WTC11 (cell line): Measurements from ENCODE around the gene CDCA5. TPM values are rescaled to one million over a fixed set of nuclear protein-coding genes. Genes with fewer than 3 reads are reported as not detected.

Experiments used
- ATAC-seq: fragments of 200-7000 bp; cut with Tn5 transposase; 2 replicates; pipeline ENCODE4 v1.10.0; 2021; ENCODE audit warnings: mild to moderate bottlenecking, moderate library complexity
- CTCF ChIA-PET: fragments of 300-600 bp; sonication (Branson Sonifier 250); formaldehyde crosslinking; loops from one replicate; lab custom pipeline; 2021; ENCODE audit warnings: antibody characterized with exemption; lab: Charles Lee
- POLR2A ChIA-PET: fragments of 350-600 bp; sonication (Branson Sonifier 250); formaldehyde crosslinking; loops from one replicate; lab custom pipeline; 2021; ENCODE audit warnings: antibody characterized with exemption; lab: Charles Lee
- DNase-seq: peaks from one replicate; pipeline ENCODE4 v3.0.0; 2021; ENCODE audit warnings: low spot score
- H3K27ac Mint-ChIP-seq: 2 replicates; pipeline ENCODE4 v1.8.0; 2021; ENCODE audit warnings: mixed read lengths
- H3K27me3 Mint-ChIP-seq: 2 replicates; pipeline ENCODE4 v1.8.0; 2021; ENCODE audit warnings: low read depth, mild to moderate bottlenecking, moderate library complexity, mixed read lengths
- H3K36me3 Mint-ChIP-seq: 2 replicates; pipeline ENCODE4 v1.8.0; 2021; ENCODE audit warnings: mixed read lengths
- H3K4me1 Mint-ChIP-seq: 2 replicates; pipeline ENCODE4 v1.8.0; 2022; ENCODE audit warnings: mixed read lengths
- H3K4me3 Mint-ChIP-seq: 2 replicates; pipeline ENCODE4 v1.8.0; 2021; ENCODE audit warnings: mild to moderate bottlenecking, moderate library complexity, mixed read lengths
- H3K9me3 Mint-ChIP-seq: 2 replicates; pipeline ENCODE4 v1.8.0; 2021; ENCODE audit warnings: mixed read lengths
- EMX1 ChIP-seq: fragments of 250-450 bp; sonication (Bioruptor Pico); IDR thresholded peaks from 2 replicates; pipeline ENCODE4 v1.8.0; 2021; ENCODE audit warnings: mild to moderate bottlenecking
- ESRRA ChIP-seq: sonication (generic); formaldehyde crosslinking; IDR thresholded peaks from 2 replicates; pipeline ENCODE4 v1.8.1; 2022; ENCODE audit warnings: mild to moderate bottlenecking, missing genetic modification reagents, borderline replicate concordance
- GABPB1 ChIP-seq: sonication (generic); formaldehyde crosslinking; IDR thresholded peaks from 2 replicates; pipeline ENCODE4 v1.8.1; 2023; ENCODE audit warnings: mild to moderate bottlenecking, missing genetic modification reagents
- GRHL2 ChIP-seq: fragments of 250-450 bp; sonication (Bioruptor Pico); IDR thresholded peaks from 2 replicates; pipeline ENCODE4 v1.8.0; 2022; ENCODE audit warnings: mild to moderate bottlenecking, moderate library complexity; ENCODE audit not compliant: insufficient replicate concordance, severe bottlenecking
- IRF2 ChIP-seq: sonication (generic); formaldehyde crosslinking; IDR thresholded peaks from 2 replicates; pipeline ENCODE4 v1.8.0; 2022; ENCODE audit warnings: low read depth, missing genetic modification reagents, borderline replicate concordance
- KAT7 ChIP-seq: sonication (generic); formaldehyde crosslinking; IDR thresholded peaks from 2 replicates; pipeline ENCODE4 v1.8.1; 2023; ENCODE audit warnings: missing genetic modification reagents, mild to moderate bottlenecking, borderline replicate concordance
- NFE2L1 ChIP-seq: sonication (generic); formaldehyde crosslinking; IDR thresholded peaks from 2 replicates; pipeline ENCODE4 v1.8.1; 2023; ENCODE audit warnings: missing genetic modification reagents
- NR1H2 ChIP-seq: sonication (generic); formaldehyde crosslinking; IDR thresholded peaks from 2 replicates; pipeline ENCODE4 v1.9.0; 2021; ENCODE audit warnings: mild to moderate bottlenecking, moderate library complexity, missing genetic modification reagents
- OVOL2 ChIP-seq: fragments of 250-450 bp; sonication (Bioruptor Pico); IDR thresholded peaks from 2 replicates; pipeline ENCODE4 v1.9.0; 2021; ENCODE audit warnings: mild to moderate bottlenecking, borderline replicate concordance
- TEAD4 ChIP-seq: sonication (generic); formaldehyde crosslinking; IDR thresholded peaks from 2 replicates; pipeline ENCODE4 v1.8.0; 2022; ENCODE audit warnings: mild to moderate bottlenecking, missing genetic modification reagents
- ZBTB21 ChIP-seq: sonication (generic); formaldehyde crosslinking; IDR thresholded peaks from 2 replicates; pipeline ENCODE4 v1.8.1; 2023; ENCODE audit warnings: mild to moderate bottlenecking, missing genetic modification reagents, borderline replicate concordance
- ZNF138 ChIP-seq: sonication (generic); formaldehyde crosslinking; conservative IDR thresholded peaks from 2 replicates; pipeline ENCODE4 v1.8.1; 2022; ENCODE audit warnings: mild to moderate bottlenecking, moderate library complexity, missing genetic modification reagents
- ZNF423 ChIP-seq: fragments of 250-450 bp; sonication (Bioruptor Pico); IDR thresholded peaks from 2 replicates; pipeline ENCODE4 v2.1.2; 2022; ENCODE audit warnings: mild to moderate bottlenecking, moderate library complexity
- total RNA-seq: library from RNA; stranded (reverse); gene quantifications from 3 replicates; pipeline ENCODE4 v1.2.3, GENCODE V29; 2021
- TF ChIP-seq, protein P1 (sequence below): sonication (generic); formaldehyde crosslinking; IDR thresholded peaks from 2 replicates; pipeline ENCODE4 v1.8.1; 2023; ENCODE audit warnings: mild to moderate bottlenecking, missing genetic modification reagents, borderline replicate concordance
- TF ChIP-seq, protein P2 (sequence below): sonication (generic); formaldehyde crosslinking; IDR thresholded peaks from 2 replicates; pipeline ENCODE4 v1.8.0; 2022; ENCODE audit warnings: mild to moderate bottlenecking, missing genetic modification reagents
- TF ChIP-seq, protein P3 (sequence below): sonication (generic); formaldehyde crosslinking; conservative IDR thresholded peaks from 2 replicates; pipeline ENCODE4 v1.8.1; 2023; ENCODE audit warnings: mild to moderate bottlenecking, low read depth, missing genetic modification reagents, moderate library complexity
- TF ChIP-seq, protein P4 (sequence below): sonication (generic); formaldehyde crosslinking; IDR thresholded peaks from 2 replicates; pipeline ENCODE4 v1.8.1; 2023; ENCODE audit warnings: mild to moderate bottlenecking, missing genetic modification reagents
- TF ChIP-seq, protein P5 (sequence below): fragments of 250-450 bp; sonication (Bioruptor Pico); IDR thresholded peaks from 2 replicates; pipeline ENCODE4 v1.9.0; 2021; ENCODE audit warnings: mild to moderate bottlenecking
- TF ChIP-seq, protein P6 (sequence below): sonication (generic); formaldehyde crosslinking; IDR thresholded peaks from 2 replicates; pipeline ENCODE4 v1.8.1; 2023; ENCODE audit warnings: mild to moderate bottlenecking, missing genetic modification reagents, moderate library complexity
- TF ChIP-seq, protein P7 (sequence below): fragments of 250-450 bp; sonication (Bioruptor Pico); IDR thresholded peaks from 2 replicates; pipeline ENCODE4 v1.9.0; 2021; ENCODE audit warnings: moderate library complexity, mild to moderate bottlenecking, inconsistent platforms, borderline replicate concordance

The CDCA5 gene
- total RNA-seq, 1 experiment from 2014 or later = 95.9 TPM

DNA sequence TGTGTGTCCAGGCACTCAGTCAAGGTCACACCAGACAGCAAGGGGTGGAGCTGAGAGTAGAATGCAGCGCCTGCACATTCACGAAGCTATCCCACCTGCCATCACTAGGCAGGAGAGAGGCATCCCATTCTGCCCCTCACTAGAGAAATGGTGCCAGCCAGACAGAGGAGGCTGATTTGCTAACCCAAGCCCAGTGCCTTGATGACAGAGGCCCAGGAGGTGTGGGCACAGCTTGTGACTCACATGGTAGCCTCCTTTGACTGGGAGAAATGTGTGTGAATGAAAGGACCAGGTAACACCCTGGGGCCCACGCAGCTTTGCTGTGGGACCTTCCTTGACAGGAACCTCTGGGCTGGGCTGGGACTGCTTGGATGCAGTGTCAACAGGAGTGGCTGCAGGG is 20.3 kb downstream of the CDCA5 start (continued):
- no peak for TF ChIP-seq EMX1 (CRISPR knock-in tag)
- TF ChIP-seq NFE2L1 (CRISPR knock-in tag) = no peak
- no peak for TF ChIP-seq TEAD4 (CRISPR knock-in tag)
- TF ChIP-seq, all 79 proteins: peak for 0

DNA sequence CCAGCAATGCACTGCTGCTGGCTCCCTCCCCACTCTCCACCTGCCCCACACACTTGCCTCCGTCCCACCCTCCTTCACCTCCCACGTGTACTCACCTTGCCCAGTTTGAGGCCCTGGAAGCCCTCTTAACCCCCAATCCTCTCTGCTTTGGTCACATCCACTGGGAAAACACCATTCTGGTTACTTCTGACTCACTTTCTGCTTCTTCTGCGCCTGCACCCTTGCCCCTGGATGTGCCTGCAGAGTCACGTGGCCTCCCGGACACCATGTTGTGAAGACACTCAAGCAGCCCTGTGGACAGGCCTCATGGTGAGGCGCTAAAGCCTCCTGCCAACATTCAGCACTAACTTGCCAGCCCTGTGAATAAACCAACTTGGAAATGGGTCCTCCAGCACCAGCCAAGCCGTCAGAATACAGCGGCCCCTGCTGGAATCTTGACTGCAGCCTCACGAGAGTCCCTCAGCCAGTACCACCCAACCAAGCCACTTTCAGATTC is 22.9 kb downstream of the CDCA5 start:
- ATAC-seq (peak; percentile 87), DNase-seq (peak; percentile 62)
- Mint-ChIP-seq H3K9me3 (no peaks in the 10 kb centered on the region), H3K36me3 (no peaks in the 10 kb centered on the region), H3K4me3 (no peak overlapping the region), H3K27ac (peak overlapping the region; percentile 91), H3K27me3 (no peaks in the 10 kb centered on the region; the same call in 1 of the 2 replicates), H3K4me1 (peaks cover 4% of the 10 kb centered on the region)
- TF ChIP-seq GABPB1 (CRISPR knock-in tag) (no peak), ESRRA (no peak), ZBTB21 (CRISPR knock-in tag) (no peak), ZNF138 (CRISPR knock-in tag) (no peak), KAT7 (CRISPR knock-in tag) (no peak), GRHL2 (CRISPR knock-in tag) (no peak), EMX1 (CRISPR knock-in tag) (no peak), ZNF423 (CRISPR knock-in tag) (no peak), NR1H2 (CRISPR knock-in tag) (no peak), IRF2 (CRISPR knock-in tag) (no peak), OVOL2 (CRISPR knock-in tag) (no peak)
- TF ChIP-seq, protein P1, sequence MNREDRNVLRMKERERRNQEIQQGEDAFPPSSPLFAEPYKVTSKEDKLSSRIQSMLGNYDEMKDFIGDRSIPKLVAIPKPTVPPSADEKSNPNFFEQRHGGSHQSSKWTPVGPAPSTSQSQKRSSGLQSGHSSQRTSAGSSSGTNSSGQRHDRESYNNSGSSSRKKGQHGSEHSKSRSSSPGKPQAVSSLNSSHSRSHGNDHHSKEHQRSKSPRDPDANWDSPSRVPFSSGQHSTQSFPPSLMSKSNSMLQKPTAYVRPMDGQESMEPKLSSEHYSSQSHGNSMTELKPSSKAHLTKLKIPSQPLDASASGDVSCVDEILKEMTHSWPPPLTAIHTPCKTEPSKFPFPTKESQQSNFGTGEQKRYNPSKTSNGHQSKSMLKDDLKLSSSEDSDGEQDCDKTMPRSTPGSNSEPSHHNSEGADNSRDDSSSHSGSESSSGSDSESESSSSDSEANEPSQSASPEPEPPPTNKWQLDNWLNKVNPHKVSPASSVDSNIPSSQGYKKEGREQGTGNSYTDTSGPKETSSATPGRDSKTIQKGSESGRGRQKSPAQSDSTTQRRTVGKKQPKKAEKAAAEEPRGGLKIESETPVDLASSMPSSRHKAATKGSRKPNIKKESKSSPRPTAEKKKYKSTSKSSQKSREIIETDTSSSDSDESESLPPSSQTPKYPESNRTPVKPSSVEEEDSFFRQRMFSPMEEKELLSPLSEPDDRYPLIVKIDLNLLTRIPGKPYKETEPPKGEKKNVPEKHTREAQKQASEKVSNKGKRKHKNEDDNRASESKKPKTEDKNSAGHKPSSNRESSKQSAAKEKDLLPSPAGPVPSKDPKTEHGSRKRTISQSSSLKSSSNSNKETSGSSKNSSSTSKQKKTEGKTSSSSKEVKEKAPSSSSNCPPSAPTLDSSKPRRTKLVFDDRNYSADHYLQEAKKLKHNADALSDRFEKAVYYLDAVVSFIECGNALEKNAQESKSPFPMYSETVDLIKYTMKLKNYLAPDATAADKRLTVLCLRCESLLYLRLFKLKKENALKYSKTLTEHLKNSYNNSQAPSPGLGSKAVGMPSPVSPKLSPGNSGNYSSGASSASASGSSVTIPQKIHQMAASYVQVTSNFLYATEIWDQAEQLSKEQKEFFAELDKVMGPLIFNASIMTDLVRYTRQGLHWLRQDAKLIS (CRISPR knock-in tag) = no peak
- TF ChIP-seq, protein P2, sequence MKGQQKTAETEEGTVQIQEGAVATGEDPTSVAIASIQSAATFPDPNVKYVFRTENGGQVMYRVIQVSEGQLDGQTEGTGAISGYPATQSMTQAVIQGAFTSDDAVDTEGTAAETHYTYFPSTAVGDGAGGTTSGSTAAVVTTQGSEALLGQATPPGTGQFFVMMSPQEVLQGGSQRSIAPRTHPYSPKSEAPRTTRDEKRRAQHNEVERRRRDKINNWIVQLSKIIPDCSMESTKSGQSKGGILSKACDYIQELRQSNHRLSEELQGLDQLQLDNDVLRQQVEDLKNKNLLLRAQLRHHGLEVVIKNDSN (CRISPR knock-in tag) = peak; percentile 24; the same call in 1 of the 2 replicates
- TF ChIP-seq, protein P3, sequence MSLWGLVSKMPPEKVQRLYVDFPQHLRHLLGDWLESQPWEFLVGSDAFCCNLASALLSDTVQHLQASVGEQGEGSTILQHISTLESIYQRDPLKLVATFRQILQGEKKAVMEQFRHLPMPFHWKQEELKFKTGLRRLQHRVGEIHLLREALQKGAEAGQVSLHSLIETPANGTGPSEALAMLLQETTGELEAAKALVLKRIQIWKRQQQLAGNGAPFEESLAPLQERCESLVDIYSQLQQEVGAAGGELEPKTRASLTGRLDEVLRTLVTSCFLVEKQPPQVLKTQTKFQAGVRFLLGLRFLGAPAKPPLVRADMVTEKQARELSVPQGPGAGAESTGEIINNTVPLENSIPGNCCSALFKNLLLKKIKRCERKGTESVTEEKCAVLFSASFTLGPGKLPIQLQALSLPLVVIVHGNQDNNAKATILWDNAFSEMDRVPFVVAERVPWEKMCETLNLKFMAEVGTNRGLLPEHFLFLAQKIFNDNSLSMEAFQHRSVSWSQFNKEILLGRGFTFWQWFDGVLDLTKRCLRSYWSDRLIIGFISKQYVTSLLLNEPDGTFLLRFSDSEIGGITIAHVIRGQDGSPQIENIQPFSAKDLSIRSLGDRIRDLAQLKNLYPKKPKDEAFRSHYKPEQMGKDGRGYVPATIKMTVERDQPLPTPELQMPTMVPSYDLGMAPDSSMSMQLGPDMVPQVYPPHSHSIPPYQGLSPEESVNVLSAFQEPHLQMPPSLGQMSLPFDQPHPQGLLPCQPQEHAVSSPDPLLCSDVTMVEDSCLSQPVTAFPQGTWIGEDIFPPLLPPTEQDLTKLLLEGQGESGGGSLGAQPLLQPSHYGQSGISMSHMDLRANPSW (CRISPR knock-in tag) = no peak
- TF ChIP-seq, protein P4, sequence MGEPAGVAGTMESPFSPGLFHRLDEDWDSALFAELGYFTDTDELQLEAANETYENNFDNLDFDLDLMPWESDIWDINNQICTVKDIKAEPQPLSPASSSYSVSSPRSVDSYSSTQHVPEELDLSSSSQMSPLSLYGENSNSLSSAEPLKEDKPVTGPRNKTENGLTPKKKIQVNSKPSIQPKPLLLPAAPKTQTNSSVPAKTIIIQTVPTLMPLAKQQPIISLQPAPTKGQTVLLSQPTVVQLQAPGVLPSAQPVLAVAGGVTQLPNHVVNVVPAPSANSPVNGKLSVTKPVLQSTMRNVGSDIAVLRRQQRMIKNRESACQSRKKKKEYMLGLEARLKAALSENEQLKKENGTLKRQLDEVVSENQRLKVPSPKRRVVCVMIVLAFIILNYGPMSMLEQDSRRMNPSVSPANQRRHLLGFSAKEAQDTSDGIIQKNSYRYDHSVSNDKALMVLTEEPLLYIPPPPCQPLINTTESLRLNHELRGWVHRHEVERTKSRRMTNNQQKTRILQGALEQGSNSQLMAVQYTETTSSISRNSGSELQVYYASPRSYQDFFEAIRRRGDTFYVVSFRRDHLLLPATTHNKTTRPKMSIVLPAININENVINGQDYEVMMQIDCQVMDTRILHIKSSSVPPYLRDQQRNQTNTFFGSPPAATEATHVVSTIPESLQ (CRISPR knock-in tag) = no peak
- TF ChIP-seq, protein P5, sequence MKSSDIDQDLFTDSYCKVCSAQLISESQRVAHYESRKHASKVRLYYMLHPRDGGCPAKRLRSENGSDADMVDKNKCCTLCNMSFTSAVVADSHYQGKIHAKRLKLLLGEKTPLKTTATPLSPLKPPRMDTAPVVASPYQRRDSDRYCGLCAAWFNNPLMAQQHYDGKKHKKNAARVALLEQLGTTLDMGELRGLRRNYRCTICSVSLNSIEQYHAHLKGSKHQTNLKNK (CRISPR knock-in tag) = no peak
- TF ChIP-seq, protein P6, sequence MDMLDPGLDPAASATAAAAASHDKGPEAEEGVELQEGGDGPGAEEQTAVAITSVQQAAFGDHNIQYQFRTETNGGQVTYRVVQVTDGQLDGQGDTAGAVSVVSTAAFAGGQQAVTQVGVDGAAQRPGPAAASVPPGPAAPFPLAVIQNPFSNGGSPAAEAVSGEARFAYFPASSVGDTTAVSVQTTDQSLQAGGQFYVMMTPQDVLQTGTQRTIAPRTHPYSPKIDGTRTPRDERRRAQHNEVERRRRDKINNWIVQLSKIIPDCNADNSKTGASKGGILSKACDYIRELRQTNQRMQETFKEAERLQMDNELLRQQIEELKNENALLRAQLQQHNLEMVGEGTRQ (CRISPR knock-in tag) = peak; percentile 38; the same call in 1 of the 2 replicates
- TF ChIP-seq, protein P7, sequence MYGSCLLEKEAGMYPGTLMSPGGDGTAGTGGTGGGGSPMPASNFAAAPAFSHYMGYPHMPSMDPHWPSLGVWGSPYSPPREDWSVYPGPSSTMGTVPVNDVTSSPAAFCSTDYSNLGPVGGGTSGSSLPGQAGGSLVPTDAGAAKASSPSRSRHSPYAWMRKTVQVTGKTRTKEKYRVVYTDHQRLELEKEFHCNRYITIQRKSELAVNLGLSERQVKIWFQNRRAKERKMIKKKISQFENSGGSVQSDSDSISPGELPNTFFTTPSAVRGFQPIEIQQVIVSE (CRISPR knock-in tag) = no peak
- ChIA-PET POLR2A (no interaction called here), CTCF (no interaction called here)
